Erythroblast (primary cell): ENCODE data around the gene KREMEN2.

Experiments used
- GATA1 ChIP-seq: IDR thresholded peaks from 2 replicates; pipeline ENCODE4 v1.6.1; 2011; ENCODE audit warnings: low read depth, mild to moderate bottlenecking, control low read depth, low read length, moderate library complexity
- POLR2A ChIP-seq: IDR thresholded peaks from 2 replicates; pipeline ENCODE4 v1.6.1; 2011; ENCODE audit warnings: mild to moderate bottlenecking, low read length

DNA sequence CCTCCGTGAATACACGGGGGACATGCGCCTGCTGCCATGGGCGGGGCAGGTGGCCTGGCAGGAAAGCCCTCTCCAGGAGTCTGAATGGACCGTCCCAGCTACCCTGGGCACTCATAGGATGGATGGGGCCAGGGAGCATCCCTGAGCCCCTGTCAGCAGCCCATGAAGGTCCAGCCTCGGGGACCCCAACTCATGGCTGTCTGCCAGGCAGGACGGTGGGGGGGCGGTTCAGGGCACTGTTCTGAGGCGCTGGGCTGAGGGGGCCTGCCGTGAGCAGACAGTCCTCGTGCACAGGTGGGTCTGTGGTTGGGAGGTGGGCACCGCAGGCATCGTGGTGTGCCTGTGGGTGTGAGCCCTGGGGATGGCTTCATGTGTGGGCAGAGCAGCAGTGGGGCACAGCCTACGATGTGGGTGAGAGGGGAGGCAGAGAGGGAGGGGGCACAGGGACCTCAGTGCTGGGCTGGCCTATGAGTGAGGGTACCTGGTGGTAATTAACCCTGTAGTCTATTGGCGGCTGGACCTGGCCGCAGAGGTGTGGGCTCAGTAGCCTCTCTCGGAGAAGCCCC, 22.6 kb downstream of the KREMEN2 start:
- TF ChIP-seq POLR2A (no peak), GATA1 (no peak)
